Adrenal gland (tissue), 12 donors: ENCODE results near the gene PRSS50. TPM values are rescaled to one million over a fixed set of nuclear protein-coding genes. Genes with fewer than 3 reads are reported as not detected.
A peak's percentile ranks its signal among the peaks of the same experiment; 100 is the strongest.

Source experiments
- DNase-seq, 7 donors: peaks; one replicate each; pipeline ENCODE4 v3.0.0-alpha.2; 2019 to 2020
- H3K27ac ChIP-seq, 5 donors: fragments of 200-600 bp; sonication (generic) in 4 of 5; 1 replicate in 3 of 5; 2 replicates in 2 of 5; pipeline versions ENCODE4 v1.5.1 to v1.8.0; 2016 to 2020; ENCODE audit warnings: mild to moderate bottlenecking in 1 of 5
- H3K27me3 ChIP-seq: fragments of 200-600 bp; 2 replicates; pipeline ENCODE4 v1.8.0; 2021
- H3K36me3 ChIP-seq, 2 donors: fragments of 200-600 bp; replicated peaks in 1 of 2; 1 replicate in 1 of 2; 2 replicates in 1 of 2; pipeline versions ENCODE4 v1.5.1 to v1.8.0; 2018 to 2022
- H3K4me1 ChIP-seq, 2 donors: fragments of 200-600 bp; replicated peaks in 1 of 2; 1 replicate in 1 of 2; 2 replicates in 1 of 2; pipeline versions ENCODE4 v1.5.1 to v1.8.0; 2018 to 2021
- H3K4me3 ChIP-seq, 4 donors: fragments of 200-600 bp; sonication (generic) in 3 of 4; one replicate each; pipeline ENCODE4 v1.5.1; 2016 to 2018
- H3K9me3 ChIP-seq, 3 donors: fragments of 200-600 bp; sonication (generic) in 1 of 3; replicated peaks in 1 of 3; 1 replicate in 2 of 3; 2 replicates in 1 of 3; pipeline versions ENCODE4 v1.5.1 to v1.8.0; 2016 to 2021
- POLR2A ChIP-seq, 2 donors: fragments of 450-650 bp; IDR thresholded peaks; one replicate each; pipeline ENCODE4 v1.6.1; 2017; ENCODE audit warnings: antibody characterized with exemption in 2 of 2, mild to moderate bottlenecking in 2 of 2, moderate library complexity in 1 of 2
- WGBS, 4 donors: extraction: QIAGEN DNeasy Blood & Tissue Kit in 2 of 4; methylation state at CpG; one replicate each; pipeline versions ENCODE4 v1.1.5 to v1.1.7; 2013 to 2017; 5-methylcytosine and 5-hydroxymethylcytosine counted together
- intact Hi-C, 2 donors: fragments of 100-400 bp; cut with DNase I; formaldehyde crosslinking; loops; one replicate each; pipeline versions ENCODE4 v1.14.1 to v1.15.0; 2022 to 2023
- polyA plus RNA-seq, 3 donors: library from polyadenylated mRNA; stranded (reverse); fragments of 200-250 nt in 2 of 3; fragments of 350-450 nt in 1 of 3; fragmentation: Illumina TruSeq in 1 of 3; extraction: RNeasy Lipid Tissue Mini Kit (QIAGEN cat#74804) in 1 of 3; gene quantifications; one replicate each; pipeline ENCODE4 v1.2.3, GENCODE V29; 2013 to 2014
- total RNA-seq, 9 donors: library from RNA; depleted of rRNA in 4 of 9; stranded (reverse); fragments of >200 nt in 4 of 9; fragments of 120-200 nt in 1 of 9; fragmentation: NEBNext Ultra II Directional in 1 of 9; extraction: Animal tissue kit (Norgen Biotek cat#: 25700) in 1 of 9; gene quantifications; one replicate each; pipeline versions ENCODE4 v1.1.0 to v1.2.4, GENCODE V29; 2013 to 2023
- TF ChIP-seq, protein P1 (sequence below), 6 experiments: fragments of 450-650 bp in 4 of 6; fragments of 200-600 bp in 2 of 6; sonication (generic) in 1 of 6; IDR thresholded peaks; 1 replicate in 5 of 6; 2 replicates in 1 of 6; pipeline versions ENCODE4 v1.5.1 to v1.8.0; 2016 to 2021; ENCODE audit warnings: antibody characterized with exemption in 6 of 6, mild to moderate bottlenecking in 2 of 6, moderate library complexity in 1 of 6
- donor health status: healthy with polysubstance abuse.
- donor health status: Bipolar disorder and iron deficiency.
- donor health status: DM: yes; HTN: yes; CAD: no.
- donor health status: DM: no; HTN: no; CAD: no.
- donor health status: DM: no; HTN: no; CAD: no.
- donor health status: DM: yes; HTN: yes; CAD: no.

The PRSS50 gene
- total and polyA plus RNA-seq, 12 donors = 0.07 to 1.9 (median 0.18) TPM; not detected in 4

DNA sequence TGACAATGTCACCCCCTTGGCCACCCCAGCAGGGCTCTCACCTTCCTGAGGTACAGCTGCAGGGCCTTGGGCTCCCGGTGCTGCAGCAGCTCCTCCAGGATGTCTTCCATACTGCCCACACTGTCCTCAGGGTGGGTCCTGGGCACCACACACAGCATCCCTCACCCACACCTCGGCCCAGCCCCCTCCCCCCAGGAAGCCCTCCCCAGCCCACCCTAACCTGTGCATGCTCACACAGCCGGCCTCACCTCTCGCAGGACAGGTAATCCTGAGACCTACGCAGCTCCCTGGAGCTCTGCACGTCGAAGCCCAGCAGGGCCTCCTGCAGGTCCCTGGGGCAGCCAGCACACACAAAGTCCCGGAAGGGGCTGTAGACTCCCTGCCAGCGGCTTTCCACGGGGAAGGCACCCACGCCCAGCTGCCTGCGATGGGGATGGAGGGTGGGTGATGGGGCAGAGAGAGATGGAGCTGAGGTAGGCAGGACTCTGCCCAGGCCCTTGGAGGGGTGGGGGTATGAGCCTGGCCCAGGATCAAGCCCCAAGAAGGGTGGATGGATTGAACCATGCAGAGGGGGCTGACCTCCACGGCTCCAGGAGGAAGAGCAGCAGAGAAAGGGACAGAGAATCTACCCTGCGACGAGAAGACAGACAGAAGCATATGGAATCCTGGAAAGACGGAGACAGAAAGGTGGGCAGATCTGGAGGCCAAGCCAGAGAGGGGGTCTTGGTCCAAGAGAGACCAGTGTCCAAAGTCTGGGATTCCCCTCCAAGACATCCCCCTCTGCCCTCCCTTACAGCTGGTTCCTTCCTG lies 40.9 kb downstream of the PRSS50 start:
- no peaks in the 10 kb centered on the region for H3K36me3 ChIP-seq

GRCh38 chr3:46675843-46676567 lies 41.7 kb downstream of the PRSS50 start:
- 76 to 86% (median 83%) methylated on average over 3 to 9 of the region's 9 CpGs for WGBS, 4 donors
- intact Hi-C loops = no loop called here
- Histone ChIP-seq H3K4me3 (no peak overlapping the region), H3K36me3 (no peaks in the 10 kb centered on the region), H3K9me3 (no peaks in the 10 kb centered on the region), H3K27ac (no peak overlapping the region), H3K4me1 (no peaks in the 10 kb centered on the region), H3K27me3 (no peaks in the 10 kb centered on the region)
- TF ChIP-seq, protein P1, sequence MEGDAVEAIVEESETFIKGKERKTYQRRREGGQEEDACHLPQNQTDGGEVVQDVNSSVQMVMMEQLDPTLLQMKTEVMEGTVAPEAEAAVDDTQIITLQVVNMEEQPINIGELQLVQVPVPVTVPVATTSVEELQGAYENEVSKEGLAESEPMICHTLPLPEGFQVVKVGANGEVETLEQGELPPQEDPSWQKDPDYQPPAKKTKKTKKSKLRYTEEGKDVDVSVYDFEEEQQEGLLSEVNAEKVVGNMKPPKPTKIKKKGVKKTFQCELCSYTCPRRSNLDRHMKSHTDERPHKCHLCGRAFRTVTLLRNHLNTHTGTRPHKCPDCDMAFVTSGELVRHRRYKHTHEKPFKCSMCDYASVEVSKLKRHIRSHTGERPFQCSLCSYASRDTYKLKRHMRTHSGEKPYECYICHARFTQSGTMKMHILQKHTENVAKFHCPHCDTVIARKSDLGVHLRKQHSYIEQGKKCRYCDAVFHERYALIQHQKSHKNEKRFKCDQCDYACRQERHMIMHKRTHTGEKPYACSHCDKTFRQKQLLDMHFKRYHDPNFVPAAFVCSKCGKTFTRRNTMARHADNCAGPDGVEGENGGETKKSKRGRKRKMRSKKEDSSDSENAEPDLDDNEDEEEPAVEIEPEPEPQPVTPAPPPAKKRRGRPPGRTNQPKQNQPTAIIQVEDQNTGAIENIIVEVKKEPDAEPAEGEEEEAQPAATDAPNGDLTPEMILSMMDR (IDR thresholded peaks at IDR 0.05) = no peak
- TF ChIP-seq POLR2A (IDR thresholded peaks at IDR 0.05) = no peak
- DNase-seq = peak in 3 of 7 donors; percentile 27 to 55 (median 47)

More for the DNA sequence above, 40.9 kb downstream of the PRSS50 start:
- Histone ChIP-seq H3K9me3 (no peaks in the 10 kb centered on the region), H3K4me3 (no peak overlapping the region), H3K4me1 (no peaks in the 10 kb centered on the region), H3K27me3 (no peaks in the 10 kb centered on the region), H3K27ac (peak overlapping the region in 1 of 5 donors; percentile 40)
- WGBS, 4 donors = 81 to 88% (median 86%) methylated on average over 9 to 16 of the region's 16 CpGs
- no peak for DNase-seq
- TF ChIP-seq, protein P1 (IDR thresholded peaks at IDR 0.05) = no peak
- no peak for TF ChIP-seq POLR2A (IDR thresholded peaks at IDR 0.05)
- intact Hi-C loops = no loop called here

DNA sequence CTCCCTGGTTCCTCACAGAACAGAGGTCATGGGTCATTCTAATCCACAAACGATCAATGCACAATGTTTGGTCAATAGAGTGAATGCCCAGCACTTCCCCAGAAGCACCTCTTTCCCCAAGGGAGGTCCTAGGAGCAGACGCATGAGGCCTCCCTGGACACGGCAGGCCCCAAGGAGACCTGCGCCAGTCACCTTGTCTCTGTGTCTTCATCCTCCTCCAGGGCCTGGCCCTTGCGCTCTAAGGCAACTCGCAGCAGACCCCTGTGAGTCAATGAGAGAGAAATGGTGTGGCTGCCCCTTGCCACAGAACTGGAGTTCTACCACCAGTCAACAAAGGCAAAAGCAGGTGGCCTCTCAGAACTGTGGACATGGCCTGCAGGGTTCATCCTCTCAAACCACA lies 42.2 kb downstream of the PRSS50 start:
- Histone ChIP-seq H3K27me3 (no peaks in the 10 kb centered on the region), H3K27ac (no peak overlapping the region), H3K9me3 (no peaks in the 10 kb centered on the region), H3K4me3 (no peak overlapping the region), H3K36me3 (no peaks in the 10 kb centered on the region), H3K4me1 (no peaks in the 10 kb centered on the region)
- 89 to 96% (median 92%) methylated on average over 3 to 6 of the region's 6 CpGs for WGBS, 4 donors
- TF ChIP-seq, protein P1 (IDR thresholded peaks at IDR 0.05) = no peak
- intact Hi-C loops = no loop called here
- no peak for DNase-seq

DNA sequence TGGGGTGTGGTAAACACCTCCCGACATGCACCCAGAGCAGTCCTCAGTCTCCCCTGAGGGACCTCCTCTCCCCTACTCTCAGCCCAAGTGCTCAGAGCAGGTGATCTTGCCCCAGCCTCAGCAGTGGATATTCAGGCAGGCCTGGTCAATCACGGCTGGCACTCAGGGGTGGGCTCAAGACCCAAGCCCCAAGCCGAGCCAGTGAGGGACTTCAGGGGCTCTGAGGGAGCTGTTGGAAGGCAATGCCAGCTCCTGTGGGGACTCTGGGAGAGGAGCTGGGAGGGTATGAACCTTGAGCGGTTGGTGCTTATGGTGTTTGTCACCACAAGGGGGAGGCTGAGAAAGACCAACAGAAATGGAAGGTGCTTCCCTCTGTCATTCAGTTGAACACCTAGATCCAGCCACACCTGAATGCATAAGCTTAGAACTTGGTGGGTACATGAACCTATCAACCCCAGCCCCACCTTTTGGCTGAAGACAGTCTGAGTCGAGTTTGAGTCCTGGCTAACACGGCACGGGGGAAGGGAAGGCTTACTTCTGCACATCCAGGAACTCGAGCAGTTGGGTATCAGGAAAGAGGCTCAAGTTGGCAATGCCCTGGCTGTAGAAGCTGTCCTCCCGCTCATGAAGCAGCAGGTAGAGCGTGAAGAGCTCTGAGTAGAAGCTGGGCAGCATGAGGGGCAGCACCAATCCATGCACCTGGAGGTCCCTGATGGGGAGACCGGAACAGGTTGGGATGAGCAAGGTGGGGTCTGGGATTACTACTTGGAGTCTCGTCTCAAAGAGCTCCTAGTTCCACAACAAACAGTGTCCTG lies 43.4 kb downstream of the PRSS50 start:
- DNase-seq = peak in 1 of 7 donors; percentile 0
- no peak overlapping the region for H3K4me3 ChIP-seq
- H3K27ac ChIP-seq = no peak overlapping the region
- 93 to 98% (median 95%) methylated on average over 9 to 12 of the region's 12 CpGs for WGBS, 4 donors
- no peaks in the 10 kb centered on the region for H3K36me3 ChIP-seq
- H3K27me3 ChIP-seq = no peaks in the 10 kb centered on the region
- no peaks in the 10 kb centered on the region for H3K4me1 ChIP-seq
- intact Hi-C loops = no loop called here
- TF ChIP-seq, protein P1 (IDR thresholded peaks at IDR 0.05) = no peak
- no peak for TF ChIP-seq POLR2A (IDR thresholded peaks at IDR 0.05)
- no peaks in the 10 kb centered on the region for H3K9me3 ChIP-seq
